WI38 (cell line): ENCODE results near the gene C1GALT1.
"Not testable (repeated sequence)": the region's sequence is repeated elsewhere in the genome, so short reads cannot be mapped to it uniquely, and the experiment has no call there.

Source experiments
- H3K4me3 ChIP-seq: 2 replicates; pipeline ENCODE4 v1.5.1; 2011; ENCODE audit warnings: low read depth, mild to moderate bottlenecking, control low read depth, low read length
- CTCF ChIP-seq: IDR thresholded peaks from 2 replicates; pipeline ENCODE4 v1.5.1; 2012; ENCODE audit warnings: low read depth, mild to moderate bottlenecking, control low read depth, low read length

C1GALT1 gene

GRCh38 chr7:7188742-7189141, 6.4 kb downstream of the C1GALT1 start:
- no peak overlapping the region for H3K4me3 ChIP-seq
- no peak for TF ChIP-seq CTCF

GRCh38 chr7:7190142-7190541, 7.8 kb downstream of the C1GALT1 start:
- no peak for TF ChIP-seq CTCF
- no peak overlapping the region for H3K4me3 ChIP-seq

GRCh38 chr7:7191137-7191536, 8.8 kb downstream of the C1GALT1 start:
- H3K4me3 ChIP-seq: no peak overlapping the region
- TF ChIP-seq CTCF: no peak

- H3K4me3 ChIP-seq: not testable (repeated sequence)
Observed at GRCh38 chr7:7192798-7193788, 10.7 kb downstream of the C1GALT1 start.

- H3K4me3 ChIP-seq: not testable (repeated sequence)
Observed at GRCh38 chr7:7199592-7199991, 17.2 kb downstream of the C1GALT1 start.

GRCh38 chr7:7200255-7200654, 17.9 kb downstream of the C1GALT1 start:
- H3K4me3 ChIP-seq: not testable (repeated sequence)

GRCh38 chr7:7201578-7202374, 19.4 kb downstream of the C1GALT1 start:
- H3K4me3 ChIP-seq: no peak overlapping the region
- TF ChIP-seq CTCF: no peak

GRCh38 chr7:7202375-7202720, 20.0 kb downstream of the C1GALT1 start:
- no peak overlapping the region for H3K4me3 ChIP-seq
- no peak for TF ChIP-seq CTCF
